HepG2 (cell line): Measurements from ENCODE around the gene PHKB. TPM values are rescaled to one million over a fixed set of nuclear protein-coding genes. Genes with fewer than 3 reads are reported as not detected.

ENCODE experiments used
- ATAC-seq: fragments of 200-7000 bp; cut with Tn5 transposase; 3 replicates; pipeline ENCODE4 v1.9.1; 2020; ENCODE audit warnings: mild to moderate bottlenecking, moderate library complexity
- BruUV-seq: library from RNA; stranded (reverse); fragments of 400-500 nt; replicated peaks from 2 replicates; lab custom pipeline; 2021; lab: Mats Ljungman, UMichigan
- CTCF ChIA-PET: fragments of 300-600 bp; formaldehyde crosslinking; extraction: SDS; loops from one replicate; lab custom pipeline; 2021; ENCODE audit warnings: low total read pairs, inconsistent platforms, low intra/inter-chr PET ratio; lab: Yijun Ruan, JAX
- POLR2A ChIA-PET: fragments of 350-600 bp; sonication (Branson Sonifier 250); formaldehyde crosslinking; loops from one replicate; lab custom pipeline; 2020; ENCODE audit warnings: antibody characterized with exemption, inconsistent platforms; lab: Yijun Ruan, JAX
- DNase-seq: peaks from one replicate; pipeline ENCODE4 v3.0.0-alpha.2; 2015; ENCODE audit warnings: low spot score
- FAIRE-seq: peaks from 3 replicates; lab custom pipeline; 2011; peaks lifted over from hg19 to GRCh38; lab: Jason Lieb, UNC
- H2AFZ ChIP-seq: one replicate; pipeline ENCODE4 v1.6.1; 2011; ENCODE audit warnings: low read length, inconsistent platforms
- H3K27ac ChIP-seq: fragments of 300-600 bp; 3 replicates; pipeline ENCODE4 v1.8.0; 2011; ENCODE audit warnings: mixed run types, mild to moderate bottlenecking, mixed read lengths, low read length, inconsistent platforms; ENCODE audit not compliant: insufficient read depth; ENCODE audit errors: extremely low read length
- H3K27me3 ChIP-seq, 2 experiments: fragments of 200-600 bp in 1 of 2; 2 replicates in 1 of 2; 3 replicates in 1 of 2; pipeline versions ENCODE4 v1.6.0 to v1.8.0; 2011; ENCODE audit warnings: low read length in 2 of 2, mild to moderate bottlenecking in 2 of 2, moderate library complexity in 2 of 2, inconsistent platforms in 1 of 2; ENCODE audit not compliant: insufficient read depth in 2 of 2, control insufficient read depth in 1 of 2
- H3K36me3 ChIP-seq, 2 experiments: fragments of 200-600 bp in 1 of 2; replicated peaks in 1 of 2; 2 replicates in 1 of 2; 3 replicates in 1 of 2; pipeline versions ENCODE4 v1.5.1 to v1.8.0; 2011; ENCODE audit warnings: low read length in 2 of 2, inconsistent platforms in 1 of 2; ENCODE audit not compliant: insufficient read depth in 2 of 2, control insufficient read depth in 1 of 2
- H3K4me1 ChIP-seq: 2 replicates; pipeline ENCODE4 v1.5.1; 2012; ENCODE audit warnings: low read length, inconsistent platforms; ENCODE audit not compliant: insufficient read depth
- H3K4me2 ChIP-seq: 2 replicates; pipeline ENCODE4 v1.6.0; 2011; ENCODE audit warnings: low read depth, low read length, inconsistent platforms
- H3K4me3 ChIP-seq, 3 experiments: fragments of 200-600 bp in 1 of 3; sonication (generic), shearing (Covaris generic) in 1 of 3; replicated peaks in 1 of 3; 2 replicates each; pipeline ENCODE4 v1.5.1; 2011 to 2016; ENCODE audit warnings: low read length in 3 of 3, inconsistent platforms in 2 of 3, low read depth in 2 of 3, mild to moderate bottlenecking in 2 of 3, control low read depth in 1 of 3, mixed read lengths in 1 of 3; ENCODE audit not compliant: insufficient read depth in 1 of 3
- H3K79me2 ChIP-seq: one replicate; pipeline ENCODE4 v1.6.1; 2011; ENCODE audit warnings: low read length, inconsistent platforms; ENCODE audit not compliant: insufficient read depth
- H3K9ac ChIP-seq: 2 replicates; pipeline ENCODE4 v1.6.0; 2011; ENCODE audit warnings: mild to moderate bottlenecking, low read depth, low read length, inconsistent platforms; ENCODE audit not compliant: insufficient read depth
- H3K9me3 ChIP-seq: 2 replicates; pipeline ENCODE4 v1.5.1; 2012; ENCODE audit warnings: mild to moderate bottlenecking, low read length
- H4K20me1 ChIP-seq: 2 replicates; pipeline ENCODE4 v1.6.0; 2011; ENCODE audit warnings: inconsistent platforms, mild to moderate bottlenecking, low read length, moderate library complexity; ENCODE audit not compliant: insufficient read depth
- CENPX ChIP-seq: sonication (generic); formaldehyde crosslinking; IDR thresholded peaks from 2 replicates; pipeline ENCODE4 v1.9.0; 2021; ENCODE audit warnings: mild to moderate bottlenecking, missing genetic modification reagents, moderate library complexity
- MIER2 ChIP-seq: IDR thresholded peaks from 2 replicates; pipeline ENCODE4 v1.6.1; 2016; ENCODE audit warnings: missing biosample characterization, missing genetic modification reagents
- SNAPC2 ChIP-seq: sonication (generic); formaldehyde crosslinking; IDR thresholded peaks from 2 replicates; pipeline ENCODE4 v1.8.1; 2022; ENCODE audit warnings: mild to moderate bottlenecking, missing genetic modification reagents
- TBL1XR1 ChIP-seq: fragments of 150-350 bp; IDR thresholded peaks from 2 replicates; pipeline ENCODE4 v1.6.1; 2014; ENCODE audit warnings: borderline replicate concordance, low read length; ENCODE audit not compliant: partially characterized antibody
- YY1 ChIP-seq: IDR thresholded peaks from 2 replicates; pipeline ENCODE4 v1.6.1; 2011; ENCODE audit warnings: low read length, low read depth, moderate library complexity, mild to moderate bottlenecking; ENCODE audit not compliant: insufficient read depth, insufficient replicate concordance
- ZNF225 ChIP-seq: sonication (generic); formaldehyde crosslinking; IDR thresholded peaks from 2 replicates; pipeline ENCODE4 v1.4.0; 2020; ENCODE audit warnings: mild to moderate bottlenecking, missing genetic modification reagents
- ZNF333 ChIP-seq: sonication (generic); formaldehyde crosslinking; IDR thresholded peaks from 2 replicates; pipeline ENCODE4 v1.4.0; 2020; ENCODE audit warnings: mild to moderate bottlenecking, missing genetic modification reagents, borderline replicate concordance
- ZNF564 ChIP-seq: sonication (generic); formaldehyde crosslinking; IDR thresholded peaks from 2 replicates; pipeline ENCODE4 v1.8.1; 2023; ENCODE audit warnings: mild to moderate bottlenecking, missing genetic modification reagents
- ZNF644 ChIP-seq: IDR thresholded peaks from 2 replicates; pipeline ENCODE4 v1.6.1; 2016; ENCODE audit warnings: low read depth
- ZNF781 ChIP-seq: sonication (generic); formaldehyde crosslinking; IDR thresholded peaks from 2 replicates; pipeline ENCODE4 v1.5.1; 2020; ENCODE audit warnings: borderline replicate concordance, mild to moderate bottlenecking, missing genetic modification reagents; ENCODE audit errors: not compliant biosample characterization
- WGBS: methylation state at CpG from one replicate; pipeline ENCODE4 v1.1.6; 2017; ENCODE audit warnings: low lambda C conversion rate; 5-methylcytosine and 5-hydroxymethylcytosine counted together
- in situ Hi-C: cut with HindIII; loops from 2 replicates; pipeline ENCODE4 v1.10.0; 2017; ENCODE audit warnings: low pct_unique_long_range_greater_than_20kb; ENCODE audit not compliant: extremely low pct_ligation_motif_present
- intact Hi-C: fragments of 100-400 bp; cut with micrococcal nuclease; formaldehyde crosslinking; loops from one replicate; pipeline ENCODE4 v1.10.0; 2022; ENCODE audit not compliant: unreplicated experiment
- polyA plus RNA-seq, 8 experiments: library from polyadenylated mRNA; depleted of rRNA in 3 of 8; stranded (reverse) in 7 of 8; unstranded in 1 of 8; fragments of >200 nt; fragmentation: Illumina TruSeq in 4 of 8; extraction: Trizol in 4 of 8; gene quantifications; 2 replicates each; pipeline versions ENCODE4 v1.2.1 to v1.2.3, GENCODE V29; 2011 to 2016; ENCODE audit warnings: low read depth in 4 of 8, missing spikeins in 1 of 8, mixed read lengths in 1 of 8; ENCODE audit not compliant: insufficient read depth in 1 of 8
- total RNA-seq, 5 experiments: library from RNA; depleted of rRNA; stranded (reverse); fragments of >200 nt; fragmentation: Illumina TruSeq; extraction: Trizol; gene quantifications; 2 replicates each; pipeline ENCODE4 v1.2.3, GENCODE V29; 2016; ENCODE audit warnings: low read depth in 1 of 5
- TF ChIP-seq, protein P1 (sequence below): sonication (generic); formaldehyde crosslinking; IDR thresholded peaks from 2 replicates; pipeline ENCODE4 v1.5.1; 2020; ENCODE audit warnings: missing genetic modification reagents, mild to moderate bottlenecking, borderline replicate concordance
- TF ChIP-seq, protein P2 (sequence below): sonication (generic); formaldehyde crosslinking; conservative IDR thresholded peaks from 2 replicates; pipeline ENCODE4 v1.8.0; 2022; ENCODE audit warnings: low read depth, missing genetic modification reagents
- TF ChIP-seq, protein P3 (sequence below): sonication (generic); formaldehyde crosslinking; IDR thresholded peaks from 2 replicates; pipeline ENCODE4 v1.4.0; 2020; ENCODE audit warnings: missing genetic modification reagents

The PHKB gene
- total and polyA plus RNA-seq, 2 of the 13 experiments (the other 11 are each of a cell fraction or from before 2014, with no cell fraction given), result 66.0 to 80.8 TPM

DNA sequence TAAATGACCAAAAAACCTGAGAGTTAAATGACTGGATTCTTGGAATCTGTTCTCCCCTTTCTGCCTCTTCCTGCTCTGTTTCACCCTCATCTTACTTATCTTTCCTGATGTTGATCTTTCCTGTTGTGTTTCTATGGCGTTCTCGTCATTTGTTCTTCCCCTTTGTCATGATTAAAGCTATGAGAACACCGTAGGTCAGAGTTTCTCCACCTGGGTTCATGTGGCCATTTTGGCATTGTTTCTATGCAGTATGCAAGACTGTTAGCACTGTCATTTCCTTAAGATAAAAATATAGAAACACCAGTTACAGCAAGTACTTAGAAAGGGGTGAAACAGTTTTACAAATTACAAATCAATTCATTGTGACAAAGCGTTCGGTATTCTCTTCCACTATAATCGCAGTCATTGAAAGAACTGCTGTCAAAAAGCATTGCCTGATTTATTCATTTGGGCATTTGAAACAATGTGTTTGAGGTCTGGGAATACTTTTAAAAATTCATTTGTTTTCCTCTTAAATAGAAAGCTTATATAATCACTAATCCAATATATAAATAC, 166.0 kb downstream of the PHKB start:
- Histone ChIP-seq H3K36me3 (0 out of 5 replicates have a peak, but pooled peaks cover 0 to 3% of the 10 kb centered on the region in 2 experiments), H3K4me1 (no peaks in the 10 kb centered on the region), H3K79me2 (no peaks in the 10 kb centered on the region), H3K27me3 (no peaks in the 10 kb centered on the region), H3K9me3 (no peaks in the 10 kb centered on the region), H3K4me3 (no peak overlapping the region)
- CTCF ChIA-PET, result no interaction called here
- in situ Hi-C loops, result no loop called here
- WGBS, result 98% methylated on average over 6 of the region's 6 CpGs
- BruUV-seq, result no TSS peak
- no peak for TF ChIP-seq ZNF644 (CRISPR knock-in tag)
- no peak for TF ChIP-seq ZNF564 (CRISPR knock-in tag)
- TF ChIP-seq ZNF333 (CRISPR knock-in tag), result no peak
- TF ChIP-seq ZNF225 (CRISPR knock-in tag), result no peak
- no peak for TF ChIP-seq MIER2 (CRISPR knock-in tag)
- TF ChIP-seq CENPX (CRISPR knock-in tag), result no peak
- TF ChIP-seq, protein P1, sequence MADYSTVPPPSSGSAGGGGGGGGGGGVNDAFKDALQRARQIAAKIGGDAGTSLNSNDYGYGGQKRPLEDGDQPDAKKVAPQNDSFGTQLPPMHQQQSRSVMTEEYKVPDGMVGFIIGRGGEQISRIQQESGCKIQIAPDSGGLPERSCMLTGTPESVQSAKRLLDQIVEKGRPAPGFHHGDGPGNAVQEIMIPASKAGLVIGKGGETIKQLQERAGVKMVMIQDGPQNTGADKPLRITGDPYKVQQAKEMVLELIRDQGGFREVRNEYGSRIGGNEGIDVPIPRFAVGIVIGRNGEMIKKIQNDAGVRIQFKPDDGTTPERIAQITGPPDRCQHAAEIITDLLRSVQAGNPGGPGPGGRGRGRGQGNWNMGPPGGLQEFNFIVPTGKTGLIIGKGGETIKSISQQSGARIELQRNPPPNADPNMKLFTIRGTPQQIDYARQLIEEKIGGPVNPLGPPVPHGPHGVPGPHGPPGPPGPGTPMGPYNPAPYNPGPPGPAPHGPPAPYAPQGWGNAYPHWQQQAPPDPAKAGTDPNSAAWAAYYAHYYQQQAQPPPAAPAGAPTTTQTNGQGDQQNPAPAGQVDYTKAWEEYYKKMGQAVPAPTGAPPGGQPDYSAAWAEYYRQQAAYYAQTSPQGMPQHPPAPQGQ (CRISPR knock-in tag), result no peak
- TF ChIP-seq SNAPC2 (CRISPR knock-in tag), result no peak
- TF ChIP-seq, protein P2, sequence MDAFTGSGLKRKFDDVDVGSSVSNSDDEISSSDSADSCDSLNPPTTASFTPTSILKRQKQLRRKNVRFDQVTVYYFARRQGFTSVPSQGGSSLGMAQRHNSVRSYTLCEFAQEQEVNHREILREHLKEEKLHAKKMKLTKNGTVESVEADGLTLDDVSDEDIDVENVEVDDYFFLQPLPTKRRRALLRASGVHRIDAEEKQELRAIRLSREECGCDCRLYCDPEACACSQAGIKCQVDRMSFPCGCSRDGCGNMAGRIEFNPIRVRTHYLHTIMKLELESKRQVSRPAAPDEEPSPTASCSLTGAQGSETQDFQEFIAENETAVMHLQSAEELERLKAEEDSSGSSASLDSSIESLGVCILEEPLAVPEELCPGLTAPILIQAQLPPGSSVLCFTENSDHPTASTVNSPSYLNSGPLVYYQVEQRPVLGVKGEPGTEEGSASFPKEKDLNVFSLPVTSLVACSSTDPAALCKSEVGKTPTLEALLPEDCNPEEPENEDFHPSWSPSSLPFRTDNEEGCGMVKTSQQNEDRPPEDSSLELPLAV (CRISPR knock-in tag), result no peak
- TF ChIP-seq TBL1XR1, result no peak
- TF ChIP-seq, protein P3, sequence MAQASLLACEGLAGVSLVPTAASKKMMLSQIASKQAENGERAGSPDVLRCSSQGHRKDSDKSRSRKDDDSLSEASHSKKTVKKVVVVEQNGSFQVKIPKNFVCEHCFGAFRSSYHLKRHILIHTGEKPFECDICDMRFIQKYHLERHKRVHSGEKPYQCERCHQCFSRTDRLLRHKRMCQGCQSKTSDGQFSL (CRISPR knock-in tag), result no peak
- TF ChIP-seq YY1, result no peak
- no peak for TF ChIP-seq ZNF781 (CRISPR knock-in tag)
- TF ChIP-seq, all 625 proteins: peak for 0
- intact Hi-C loops, result no loop called here
- DNase-seq (no peak), ATAC-seq (no peak), FAIRE-seq (no peak)
- POLR2A ChIA-PET, result no interaction called here
- H3K4me2 ChIP-seq, result no peak overlapping the region
- H4K20me1 ChIP-seq, result no peaks in the 10 kb centered on the region
- H2AFZ ChIP-seq, result no peak overlapping the region
- no peak overlapping the region for H3K9ac ChIP-seq
- no peak overlapping the region for H3K27ac ChIP-seq
